Measurements from ENCODE around the gene COA8. TPM values are rescaled to one million over a fixed set of nuclear protein-coding genes. Genes with fewer than 3 reads are reported as not detected.

COA8 gene
- total RNA-seq, 1 donor from 2014 or later: 25.9 TPM

Other genes starting within 250 kb of the COA8 start
- gene EIF5, start 228.7 kb upstream of the COA8 start, total RNA-seq: 206 and 210 TPM in 2 replicates
- 78.0 and 85.3 TPM in 2 replicates for gene MARK3, start 177.5 kb upstream of the COA8 start, total RNA-seq
- 4.8 and 5.3 TPM in 2 replicates for gene CKB, start 40.1 kb upstream of the COA8 start, total RNA-seq
- 10.0 and 11.2 TPM in 2 replicates for gene TRMT61A, start 33.8 kb upstream of the COA8 start, total RNA-seq
- 31.0 and 32.3 TPM in 2 replicates for gene BAG5, start 303 bp upstream of the COA8 start, total RNA-seq
- 151 and 154 TPM in 2 replicates for gene KLC1, start 66.3 kb downstream of the COA8 start, total RNA-seq
- gene XRCC3, start 152.5 kb downstream of the COA8 start, total RNA-seq: 43.0 and 47.9 TPM in 2 replicates
- gene ZFYVE21, start 152.8 kb downstream of the COA8 start, total RNA-seq: 16.4 and 20.0 TPM in 2 replicates